Fibroblast of pulmonary artery (primary cell): ENCODE data around the gene SLC25A41.
"Not testable (repeated sequence)": the region's sequence is repeated elsewhere in the genome, so short reads cannot be mapped to it uniquely, and the experiment has no call there.

Experiments used
- DNase-seq: peaks from one replicate; pipeline ENCODE4 v3.0.0-alpha.2; 2010; ENCODE audit warnings: low read depth
- H3K4me3 ChIP-seq: replicated peaks from 2 replicates; pipeline ENCODE4 v1.5.1; 2011; ENCODE audit warnings: low read depth, mild to moderate bottlenecking, control low read depth, low read length, moderate library complexity
- TF ChIP-seq, protein P1 (sequence below): IDR thresholded peaks from 2 replicates; pipeline ENCODE4 v1.5.1; 2011; ENCODE audit warnings: mild to moderate bottlenecking, control low read depth, low read length, inconsistent platforms; ENCODE audit errors: missing control alignments

The SLC25A41 gene

DNA sequence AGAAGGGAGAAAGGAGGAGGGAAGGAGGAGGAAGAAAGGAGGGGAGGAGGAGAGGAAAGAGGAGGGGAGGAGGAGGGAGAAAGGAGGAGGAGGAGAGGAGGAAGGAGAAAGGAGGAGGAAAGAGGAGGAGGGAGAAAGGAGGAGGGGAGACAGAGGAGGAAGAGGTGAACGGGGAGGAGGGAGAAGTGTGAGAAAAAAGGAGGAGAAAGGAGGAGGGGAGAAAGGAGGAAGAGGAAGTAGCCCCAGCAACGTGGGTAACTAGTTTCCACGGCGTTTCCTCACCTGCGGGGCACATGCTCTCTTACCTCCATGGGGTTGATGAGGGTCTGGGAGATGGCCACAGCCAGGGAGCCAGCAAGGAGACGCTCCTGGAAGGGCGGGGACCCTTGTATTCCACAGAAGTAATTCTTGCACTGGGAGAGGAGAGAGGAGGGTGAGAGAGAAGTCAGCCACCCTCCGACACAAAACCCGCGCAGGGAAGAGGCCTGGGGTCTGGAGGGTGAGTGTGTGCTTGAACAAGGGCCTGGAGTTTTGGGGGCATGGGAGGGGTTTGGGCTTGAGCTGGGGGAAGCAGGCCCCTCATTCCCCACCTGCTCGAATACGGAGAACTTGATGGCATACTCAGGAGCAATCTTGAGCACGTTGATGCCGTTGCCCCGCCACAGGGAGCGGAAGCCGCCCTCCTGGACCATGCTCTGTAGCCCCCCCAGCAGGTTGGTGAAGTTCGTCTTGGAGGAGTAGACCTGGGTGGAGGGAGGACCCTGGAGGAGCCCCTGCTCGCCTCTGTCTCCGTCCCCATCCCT lies 3.9 kb downstream of the SLC25A41 start:
- DNase-seq, result no peak
- H3K4me3 ChIP-seq, result no peak overlapping the region
- TF ChIP-seq, protein P1, sequence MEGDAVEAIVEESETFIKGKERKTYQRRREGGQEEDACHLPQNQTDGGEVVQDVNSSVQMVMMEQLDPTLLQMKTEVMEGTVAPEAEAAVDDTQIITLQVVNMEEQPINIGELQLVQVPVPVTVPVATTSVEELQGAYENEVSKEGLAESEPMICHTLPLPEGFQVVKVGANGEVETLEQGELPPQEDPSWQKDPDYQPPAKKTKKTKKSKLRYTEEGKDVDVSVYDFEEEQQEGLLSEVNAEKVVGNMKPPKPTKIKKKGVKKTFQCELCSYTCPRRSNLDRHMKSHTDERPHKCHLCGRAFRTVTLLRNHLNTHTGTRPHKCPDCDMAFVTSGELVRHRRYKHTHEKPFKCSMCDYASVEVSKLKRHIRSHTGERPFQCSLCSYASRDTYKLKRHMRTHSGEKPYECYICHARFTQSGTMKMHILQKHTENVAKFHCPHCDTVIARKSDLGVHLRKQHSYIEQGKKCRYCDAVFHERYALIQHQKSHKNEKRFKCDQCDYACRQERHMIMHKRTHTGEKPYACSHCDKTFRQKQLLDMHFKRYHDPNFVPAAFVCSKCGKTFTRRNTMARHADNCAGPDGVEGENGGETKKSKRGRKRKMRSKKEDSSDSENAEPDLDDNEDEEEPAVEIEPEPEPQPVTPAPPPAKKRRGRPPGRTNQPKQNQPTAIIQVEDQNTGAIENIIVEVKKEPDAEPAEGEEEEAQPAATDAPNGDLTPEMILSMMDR, result no peak

DNA sequence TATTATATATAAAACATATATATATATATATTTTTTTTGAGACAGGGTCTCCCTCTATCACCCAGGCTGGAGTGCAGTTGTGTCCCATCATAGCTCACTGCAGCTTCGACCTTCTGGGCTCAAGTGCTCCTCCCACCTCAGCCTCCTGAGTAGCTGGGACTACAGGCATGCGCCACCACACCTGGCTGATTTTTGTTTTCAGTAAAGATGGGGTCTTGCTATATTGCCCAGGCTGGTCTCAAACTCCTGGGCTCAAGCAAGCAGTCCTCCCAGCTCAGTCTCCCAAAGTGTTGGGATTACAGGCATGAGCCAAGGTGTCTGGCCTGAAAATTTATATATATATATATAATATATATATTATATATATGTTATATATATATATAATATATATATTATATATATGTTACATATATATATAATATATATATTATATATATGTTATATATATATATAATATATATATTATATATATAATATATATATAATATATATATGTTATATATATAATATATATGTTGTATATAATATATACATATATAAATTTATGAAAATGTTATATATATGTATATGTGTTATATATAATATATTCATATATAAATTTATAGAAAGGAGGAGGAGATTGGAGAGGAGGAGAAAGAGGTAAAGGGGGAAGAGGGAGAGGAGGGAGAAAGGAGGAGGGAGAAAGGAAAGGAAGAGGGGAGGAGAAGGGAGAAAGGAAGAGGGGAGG lies 4.7 kb downstream of the SLC25A41 start:
- not testable (repeated sequence) for H3K4me3 ChIP-seq, DNase-seq

GRCh38 chr19:6427131-6427530 lies 6.4 kb downstream of the SLC25A41 start:
- H3K4me3 ChIP-seq, result no peak overlapping the region
- TF ChIP-seq, protein P1, result no peak
- no peak for DNase-seq

- TF ChIP-seq, protein P1, result no peak
- no peak for DNase-seq
- no peak overlapping the region for H3K4me3 ChIP-seq
Measured at GRCh38 chr19:6425732-6426620, 7.6 kb downstream of the SLC25A41 start.

DNA sequence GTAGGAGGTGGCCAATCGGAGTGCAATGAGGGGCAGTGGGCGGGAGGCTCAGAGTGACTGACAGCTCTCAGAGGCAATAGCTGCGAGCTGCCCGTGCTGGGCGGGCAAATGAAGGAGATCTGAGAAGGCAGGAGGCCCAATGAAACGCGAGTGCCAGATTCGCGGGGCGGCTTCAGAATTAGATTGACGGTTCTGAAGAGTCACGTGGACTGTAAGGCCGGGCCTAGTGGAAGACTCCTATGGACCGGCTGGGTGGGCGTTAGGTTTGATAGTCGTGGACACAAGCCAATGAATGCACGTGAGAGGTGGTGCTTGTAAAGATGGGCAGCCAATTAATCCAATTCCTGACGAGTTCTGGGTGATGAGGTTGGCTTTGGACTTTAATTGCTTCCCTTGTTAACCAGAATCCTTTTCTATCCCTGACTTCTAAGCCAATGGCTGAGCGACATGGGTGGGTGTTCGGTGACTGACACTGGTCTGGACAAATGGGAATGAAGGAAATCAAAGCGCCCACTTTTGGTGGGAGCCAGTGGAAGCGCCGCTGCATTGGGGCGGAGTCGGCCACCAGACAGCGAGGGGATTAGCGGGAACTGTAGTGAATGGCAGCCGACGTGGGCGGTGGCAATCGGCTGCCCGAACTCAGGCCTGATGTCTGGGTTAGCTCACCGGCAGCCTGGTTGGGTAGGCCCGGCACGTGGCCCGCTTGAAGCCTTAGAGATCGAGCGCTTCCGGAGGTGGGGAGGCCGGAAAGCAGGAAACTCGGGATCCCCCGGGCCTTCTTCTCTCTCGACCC lies 8.4 kb downstream of the SLC25A41 start:
- DNase-seq, result peak; percentile 100
- TF ChIP-seq, protein P1, result no peak
- no peak overlapping the region for H3K4me3 ChIP-seq

GRCh38 chr19:6424195-6424938 lies 9.2 kb downstream of the SLC25A41 start, which contains the start of gene KHSRP:
Gene KHSRP, minus strand, starts transcription at chr19:6424811. Its CDS starts 110 bp downstream, at chr19:6424701.
- peak within 1 kb of the TSS; percentile 95 for H3K4me3 ChIP-seq
- TF ChIP-seq, protein P1, result no peak
- DNase-seq, result no peak
